Peyer's patch (tissue), 4 donors: ENCODE results near the gene CKMT1B. TPM values are rescaled to one million over a fixed set of nuclear protein-coding genes. Genes with fewer than 3 reads are reported as not detected.
"Not testable (repeated sequence)": the region's sequence is repeated elsewhere in the genome, so short reads cannot be mapped to it uniquely, and the experiment has no call there.

Experiments
- DNase-seq, 3 donors: peaks; one replicate each; pipeline ENCODE4 v3.0.0-alpha.2; 2017 to 2019
- H3K27ac ChIP-seq, 4 donors: fragments of 200-600 bp; sonication (generic); one replicate each; pipeline ENCODE4 v1.5.1; 2016 to 2019
- H3K27me3 ChIP-seq, 2 donors: fragments of 200-600 bp; sonication (generic); one replicate each; pipeline ENCODE4 v1.5.1; 2019
- H3K36me3 ChIP-seq, 3 donors: fragments of 200-600 bp; sonication (generic); one replicate each; pipeline ENCODE4 v1.5.1; 2016 to 2019
- H3K4me1 ChIP-seq, 4 donors: fragments of 200-600 bp; sonication (generic); one replicate each; pipeline ENCODE4 v1.5.1; 2016 to 2019
- H3K4me3 ChIP-seq, 4 donors: fragments of 200-600 bp; sonication (generic); 1 replicate in 3 of 4; 2 replicates in 1 of 4; pipeline ENCODE4 v1.5.1; 2016 to 2019; ENCODE audit warnings: mild to moderate bottlenecking in 1 of 4
- H3K9me3 ChIP-seq, 4 donors: fragments of 200-600 bp; sonication (generic); one replicate each; pipeline ENCODE4 v1.5.1; 2016 to 2019; ENCODE audit warnings: mild to moderate bottlenecking in 1 of 4
- POLR2A ChIP-seq, 2 donors: fragments of 450-650 bp; IDR thresholded peaks; one replicate each; pipeline ENCODE4 v1.5.1; 2017; ENCODE audit warnings: antibody characterized with exemption in 2 of 2, mild to moderate bottlenecking in 2 of 2, moderate library complexity in 2 of 2
- small RNA-seq, 2 donors: library from RNA; depleted of rRNA; stranded (forward); fragments of <200 nt; gene quantifications; one replicate each; pipeline ENCODE3, GENCODE V24; 2016
- total RNA-seq, 4 donors: library from RNA; depleted of rRNA; stranded (reverse); fragments of >200 nt; gene quantifications; one replicate each; pipeline ENCODE4 v1.1.0, GENCODE V29; 2016
- TF ChIP-seq, protein P1 (sequence below), 6 experiments: fragments of 450-650 bp in 4 of 6; fragments of 200-600 bp in 2 of 6; sonication (generic) in 1 of 6; IDR thresholded peaks; one replicate each; pipeline ENCODE4 v1.5.1; 2017 to 2019; ENCODE audit warnings: antibody characterized with exemption in 6 of 6, mild to moderate bottlenecking in 3 of 6, moderate library complexity in 1 of 6

Gene CKMT1B
- total RNA-seq, 4 donors from 2014 or later = 74.3 to 134 (median 111) TPM

DNA sequence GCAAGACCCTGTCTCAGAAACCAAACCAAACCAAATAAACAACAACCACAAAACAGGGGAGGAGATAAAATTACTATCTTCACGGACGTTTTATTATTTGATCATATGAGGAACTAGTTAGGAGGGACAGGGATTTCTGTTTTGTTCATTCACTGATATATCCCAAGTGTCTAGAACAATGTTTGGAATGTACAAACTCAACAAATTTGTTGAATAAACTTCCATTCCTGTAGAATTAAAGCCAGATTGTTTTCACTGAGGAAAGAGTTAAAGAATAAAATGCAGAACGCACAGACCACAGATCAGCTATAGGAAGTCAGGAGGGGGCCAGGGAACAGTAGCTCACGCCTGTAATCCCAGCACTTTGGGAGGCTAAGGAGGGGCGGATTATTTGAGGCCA is 31.3 kb downstream of the CKMT1B start:
- no peaks in the 10 kb centered on the region for H3K36me3 ChIP-seq
- no peak overlapping the region for H3K4me3 ChIP-seq
- H3K27ac ChIP-seq = no peak overlapping the region
- H3K4me1 ChIP-seq = no peaks in the 10 kb centered on the region
- no peak for DNase-seq
- no peaks in the 10 kb centered on the region for H3K9me3 ChIP-seq
- no peaks in the 10 kb centered on the region for H3K27me3 ChIP-seq
- TF ChIP-seq, protein P1, sequence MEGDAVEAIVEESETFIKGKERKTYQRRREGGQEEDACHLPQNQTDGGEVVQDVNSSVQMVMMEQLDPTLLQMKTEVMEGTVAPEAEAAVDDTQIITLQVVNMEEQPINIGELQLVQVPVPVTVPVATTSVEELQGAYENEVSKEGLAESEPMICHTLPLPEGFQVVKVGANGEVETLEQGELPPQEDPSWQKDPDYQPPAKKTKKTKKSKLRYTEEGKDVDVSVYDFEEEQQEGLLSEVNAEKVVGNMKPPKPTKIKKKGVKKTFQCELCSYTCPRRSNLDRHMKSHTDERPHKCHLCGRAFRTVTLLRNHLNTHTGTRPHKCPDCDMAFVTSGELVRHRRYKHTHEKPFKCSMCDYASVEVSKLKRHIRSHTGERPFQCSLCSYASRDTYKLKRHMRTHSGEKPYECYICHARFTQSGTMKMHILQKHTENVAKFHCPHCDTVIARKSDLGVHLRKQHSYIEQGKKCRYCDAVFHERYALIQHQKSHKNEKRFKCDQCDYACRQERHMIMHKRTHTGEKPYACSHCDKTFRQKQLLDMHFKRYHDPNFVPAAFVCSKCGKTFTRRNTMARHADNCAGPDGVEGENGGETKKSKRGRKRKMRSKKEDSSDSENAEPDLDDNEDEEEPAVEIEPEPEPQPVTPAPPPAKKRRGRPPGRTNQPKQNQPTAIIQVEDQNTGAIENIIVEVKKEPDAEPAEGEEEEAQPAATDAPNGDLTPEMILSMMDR (IDR thresholded peaks at IDR 0.05) = no peak
- no peak for TF ChIP-seq POLR2A (IDR thresholded peaks at IDR 0.05)

DNA sequence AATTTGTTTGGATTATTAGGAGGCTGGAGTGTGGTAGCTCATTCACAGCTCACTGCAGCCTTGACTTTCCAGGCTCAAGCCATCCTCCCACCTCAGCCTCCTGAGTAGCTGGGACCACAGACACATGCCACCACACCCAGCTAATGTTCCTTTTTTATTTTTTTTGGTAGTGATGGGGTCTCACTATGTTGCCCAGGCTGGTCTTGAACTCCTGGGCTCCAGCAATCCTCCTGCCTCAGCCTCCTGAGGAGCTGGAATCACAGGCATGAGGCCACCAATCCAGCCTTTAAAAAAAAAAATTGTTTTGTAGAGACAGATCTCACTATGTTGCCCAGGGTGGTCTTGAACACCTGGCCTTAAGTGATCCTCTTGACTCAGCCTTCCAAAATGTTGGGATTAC is 33.1 kb downstream of the CKMT1B start:
- H3K4me3 ChIP-seq, DNase-seq, H3K36me3 ChIP-seq, H3K9me3 ChIP-seq, H3K27me3 ChIP-seq, H3K27ac ChIP-seq, H3K4me1 ChIP-seq: not testable (repeated sequence)

- not testable (repeated sequence) for H3K9me3 ChIP-seq, DNase-seq, H3K27ac ChIP-seq, H3K4me1 ChIP-seq, H3K4me3 ChIP-seq, H3K36me3 ChIP-seq, H3K27me3 ChIP-seq
Observed at GRCh38 chr15:43638464-43639204, 44.8 kb downstream of the CKMT1B start.

Small RNA genes within 50 kb of the gene (small RNA-seq; reads per million reads assigned to genes)
- gene PDIA3P2 (0 reads per million in 2 donors), gene RNU6-554P (0 reads per million in 2 donors), gene RNU6-610P (0 reads per million in 2 donors)

Other genes with a start within 250 kb of the CKMT1B start
- 10 to 100 TPM; 27.5 to 57.8 (median 29.1) TPM for gene ZSCAN29, start 223.0 kb upstream of the CKMT1B start, total RNA-seq
- gene TUBGCP4, start 222.9 kb upstream of the CKMT1B start, total RNA-seq = 10 to 100 TPM; 16.3 to 30.0 (median 23.4) TPM
- gene TP53BP1, start 100.9 kb upstream of the CKMT1B start, total RNA-seq = 100 to 1,000 TPM in 1 of 4 donors, 10 to 100 TPM in 2, 1 to 10 TPM in 1; 9.3 to 163 (median 24.6) TPM
- 10 to 100 TPM in 1 of 4 donors, 1 to 10 TPM in 3; 1.2 to 14.9 (median 4.4) TPM for gene MAP1A, start 76.4 kb upstream of the CKMT1B start, total RNA-seq
- 100 to 1,000 TPM in 3 of 4 donors, 10 to 100 TPM in 1; 84.9 to 380 (median 260) TPM for gene PPIP5K1, start 3.8 kb upstream of the CKMT1B start, total RNA-seq
- gene STRC, start 24.8 kb downstream of the CKMT1B start, total RNA-seq = 1 to 10 TPM in 2 of 4 donors, under 1 TPM in 1, not detected in 1; 0.35 to 7.4 (median 4.7) TPM
- 10 to 100 TPM in 3 of 4 donors, 1 to 10 TPM in 1; 9.3 to 28.1 (median 21.0) TPM for gene CATSPER2, start 54.8 kb downstream of the CKMT1B start, total RNA-seq
- gene CKMT1A, start 99.8 kb downstream of the CKMT1B start, total RNA-seq = 100 to 1,000 TPM in 3 of 4 donors, 10 to 100 TPM in 1; 96.0 to 147 (median 109) TPM
- 100 to 1,000 TPM in 2 of 4 donors, 10 to 100 TPM in 2; 28.9 to 136 (median 106) TPM for gene PDIA3, start 152.4 kb downstream of the CKMT1B start, total RNA-seq
- 10 to 100 TPM; 34.7 to 84.1 (median 73.2) TPM for gene ELL3, start 182.9 kb downstream of the CKMT1B start, total RNA-seq
- 100 to 1,000 TPM; 647 to 897 (median 711) TPM for gene SERF2, start 198.3 kb downstream of the CKMT1B start, total RNA-seq
- gene SERINC4, start 206.2 kb downstream of the CKMT1B start, total RNA-seq = not detected
- 10 to 100 TPM; 13.0 to 38.0 (median 21.5) TPM for gene HYPK, start 206.6 kb downstream of the CKMT1B start, total RNA-seq
- 10 to 100 TPM in 2 of 4 donors, 1 to 10 TPM in 2; 6.1 to 21.7 (median 10.4) TPM for gene MFAP1, start 230.7 kb downstream of the CKMT1B start, total RNA-seq
- gene WDR76, start 233.0 kb downstream of the CKMT1B start, total RNA-seq = 10 to 100 TPM in 1 of 4 donors, 1 to 10 TPM in 3; 2.7 to 21.5 (median 4.1) TPM